ENCODE measurements around the gene TPCN1.

DNA sequence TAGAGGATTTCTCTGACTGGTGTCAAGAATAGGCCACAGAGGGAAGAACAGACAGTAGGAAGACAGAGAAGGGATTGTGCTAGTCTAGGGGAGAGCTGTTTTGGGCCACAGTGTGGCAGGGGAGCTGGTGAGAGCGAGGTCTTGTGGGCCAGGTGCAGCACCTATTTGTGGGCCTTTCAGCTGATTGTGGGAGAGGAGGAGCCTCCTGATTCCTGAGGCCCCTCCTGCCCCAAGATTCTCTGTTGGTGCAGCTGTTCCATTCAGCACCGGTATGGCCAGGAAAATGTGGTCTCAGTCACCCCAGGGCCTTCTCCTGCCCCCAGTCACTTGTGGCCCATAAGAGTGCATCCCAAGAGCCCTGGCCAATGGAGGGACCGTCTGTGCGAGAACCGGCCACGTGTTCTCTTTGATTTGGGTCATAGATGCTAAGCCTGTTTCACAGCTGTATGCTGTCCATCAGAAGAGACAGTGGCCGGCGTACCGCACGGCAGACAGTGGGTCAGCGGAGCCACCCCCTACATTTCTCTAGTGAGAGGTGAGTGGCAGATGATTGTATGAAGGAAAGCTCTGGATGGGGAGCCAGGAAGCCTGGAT lies 27.7 kb downstream of the TPCN1 start:
- TF ChIP-seq, protein P1, sequence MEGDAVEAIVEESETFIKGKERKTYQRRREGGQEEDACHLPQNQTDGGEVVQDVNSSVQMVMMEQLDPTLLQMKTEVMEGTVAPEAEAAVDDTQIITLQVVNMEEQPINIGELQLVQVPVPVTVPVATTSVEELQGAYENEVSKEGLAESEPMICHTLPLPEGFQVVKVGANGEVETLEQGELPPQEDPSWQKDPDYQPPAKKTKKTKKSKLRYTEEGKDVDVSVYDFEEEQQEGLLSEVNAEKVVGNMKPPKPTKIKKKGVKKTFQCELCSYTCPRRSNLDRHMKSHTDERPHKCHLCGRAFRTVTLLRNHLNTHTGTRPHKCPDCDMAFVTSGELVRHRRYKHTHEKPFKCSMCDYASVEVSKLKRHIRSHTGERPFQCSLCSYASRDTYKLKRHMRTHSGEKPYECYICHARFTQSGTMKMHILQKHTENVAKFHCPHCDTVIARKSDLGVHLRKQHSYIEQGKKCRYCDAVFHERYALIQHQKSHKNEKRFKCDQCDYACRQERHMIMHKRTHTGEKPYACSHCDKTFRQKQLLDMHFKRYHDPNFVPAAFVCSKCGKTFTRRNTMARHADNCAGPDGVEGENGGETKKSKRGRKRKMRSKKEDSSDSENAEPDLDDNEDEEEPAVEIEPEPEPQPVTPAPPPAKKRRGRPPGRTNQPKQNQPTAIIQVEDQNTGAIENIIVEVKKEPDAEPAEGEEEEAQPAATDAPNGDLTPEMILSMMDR (conservative IDR thresholded peaks at IDR 0.05; ENCODE audit: low read depth, low read length) = no peak
- TF ChIP-seq EZH2 (IDR thresholded peaks at IDR 0.05; ENCODE audit: borderline replicate concordance, low read depth, low read length, poor library complexity, severe bottlenecking) = no peak
